ENCODE measurements around the gene NTRK3. TPM values are rescaled to one million over a fixed set of nuclear protein-coding genes. Genes with fewer than 3 reads are reported as not detected.

Gene NTRK3
- total and polyA plus RNA-seq, 2 donors (not counting 3 experiments of a cell fraction or from before 2014, with no cell fraction given) = not detected

DNA sequence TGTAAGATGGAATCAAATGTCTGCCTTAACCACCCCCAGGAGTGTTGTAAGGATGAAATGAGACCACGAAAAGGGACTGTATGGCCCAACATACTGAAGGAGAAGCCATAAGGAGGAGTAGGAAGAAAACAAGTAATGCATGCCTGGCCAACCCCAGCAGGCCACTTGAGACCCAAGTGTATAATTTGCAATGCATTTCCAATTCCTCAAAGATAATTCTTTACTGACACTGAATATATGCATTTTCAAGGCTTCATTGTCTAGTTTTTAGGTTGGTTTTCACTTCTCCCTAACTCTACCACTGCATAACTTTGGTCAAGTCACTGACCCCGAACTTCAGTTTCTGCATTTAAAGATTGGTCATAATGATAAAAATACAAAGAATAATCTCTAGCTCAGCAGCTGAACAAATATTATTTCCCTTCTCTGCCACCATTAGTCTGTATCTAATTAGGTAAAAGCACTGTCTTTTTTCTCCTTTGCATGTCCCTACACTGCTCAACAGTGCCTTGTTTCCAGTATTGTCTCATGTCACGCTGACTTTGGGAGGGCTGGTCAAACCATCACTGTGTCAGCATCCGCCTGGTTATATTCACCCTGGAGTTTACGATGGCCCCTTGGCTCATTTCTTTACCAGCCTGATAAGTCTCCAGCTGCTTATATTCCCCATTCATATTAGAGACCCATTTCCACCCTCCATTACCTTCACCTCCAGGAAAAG, 378.6 kb downstream of the NTRK3 start:
- dilution Hi-C loops (cut with MboI; ENCODE audit: extremely low pct_ligation_motif_present, low sequenced_read_pairs) = no loop called here
- ChIA-PET POLR2A (no interaction called here), CTCF (no interaction called here)
- Histone ChIP-seq H3K9me3 (replicated peaks; ENCODE audit: control insufficient read depth, insufficient read depth, low read length) (peaks cover 2% of the 10 kb centered on the region), H3K79me2 (ENCODE audit: control insufficient read depth, insufficient read depth, low read length) (no peaks in the 10 kb centered on the region), H3K27me3 (ENCODE audit: control insufficient read depth in 2 of 2, insufficient read depth in 2 of 2, low read length in 2 of 2) (no peaks in the 10 kb centered on the region), H3K4me2 (ENCODE audit: insufficient read depth, low read length) (no peak overlapping the region), H4K20me1 (replicated peaks; ENCODE audit: control insufficient read depth, extremely low read depth, insufficient read depth, low read length) (no peaks in the 10 kb centered on the region), H2AFZ (ENCODE audit: low read depth, low read length) (no peak overlapping the region), H3K36me3 (ENCODE audit: control insufficient read depth in 2 of 2, extremely low read depth in 1 of 2, insufficient read depth in 2 of 2, low read length in 2 of 2) (no peaks in the 10 kb centered on the region), H3K9ac (replicated peaks; ENCODE audit: extremely low read depth, insufficient read depth, low read length) (no peak overlapping the region), H3K9me1 (replicated peaks; ENCODE audit: control insufficient read depth, extremely low read depth, insufficient read depth, low read length) (no peaks in the 10 kb centered on the region), H3K4me1 (ENCODE audit: control insufficient read depth, extremely low read depth, insufficient read depth, low read length) (no peaks in the 10 kb centered on the region), H3K27ac (ENCODE audit: insufficient read depth, low read depth, low read length) (no peak overlapping the region), H3K4me3 (replicated peaks in 1 of 3; ENCODE audit: insufficient read depth in 1 of 3, low read depth in 1 of 3, low read length in 3 of 3) (no peak overlapping the region)
- FAIRE-seq (no peak), DNase-seq (ENCODE audit: low read depth, low spot score) (no peak)
- BruUV-seq (replicated peaks) = no TSS peak
- intact Hi-C loops (cut with micrococcal nuclease) = no loop called here
- TF ChIP-seq POLR2AphosphoS5 (IDR thresholded peaks at IDR 0.05; ENCODE audit: insufficient read depth, low read depth, low read length) = no peak
- TF ChIP-seq POLR2A (IDR thresholded peaks at IDR 0.05; ENCODE audit: low read depth, low read length) = no peak
- TF ChIP-seq, protein P1, sequence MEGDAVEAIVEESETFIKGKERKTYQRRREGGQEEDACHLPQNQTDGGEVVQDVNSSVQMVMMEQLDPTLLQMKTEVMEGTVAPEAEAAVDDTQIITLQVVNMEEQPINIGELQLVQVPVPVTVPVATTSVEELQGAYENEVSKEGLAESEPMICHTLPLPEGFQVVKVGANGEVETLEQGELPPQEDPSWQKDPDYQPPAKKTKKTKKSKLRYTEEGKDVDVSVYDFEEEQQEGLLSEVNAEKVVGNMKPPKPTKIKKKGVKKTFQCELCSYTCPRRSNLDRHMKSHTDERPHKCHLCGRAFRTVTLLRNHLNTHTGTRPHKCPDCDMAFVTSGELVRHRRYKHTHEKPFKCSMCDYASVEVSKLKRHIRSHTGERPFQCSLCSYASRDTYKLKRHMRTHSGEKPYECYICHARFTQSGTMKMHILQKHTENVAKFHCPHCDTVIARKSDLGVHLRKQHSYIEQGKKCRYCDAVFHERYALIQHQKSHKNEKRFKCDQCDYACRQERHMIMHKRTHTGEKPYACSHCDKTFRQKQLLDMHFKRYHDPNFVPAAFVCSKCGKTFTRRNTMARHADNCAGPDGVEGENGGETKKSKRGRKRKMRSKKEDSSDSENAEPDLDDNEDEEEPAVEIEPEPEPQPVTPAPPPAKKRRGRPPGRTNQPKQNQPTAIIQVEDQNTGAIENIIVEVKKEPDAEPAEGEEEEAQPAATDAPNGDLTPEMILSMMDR (IDR thresholded peaks at IDR 0.05; ENCODE audit: extremely low read depth in 1 of 2, insufficient read depth in 1 of 2, low read depth in 1 of 2, low read length in 2 of 2) = no peak
- TF ChIP-seq FOS (IDR thresholded peaks at IDR 0.05; ENCODE audit: borderline replicate concordance, insufficient read depth, low read length) = no peak
- TF ChIP-seq EZH2 (IDR thresholded peaks at IDR 0.05; ENCODE audit: borderline replicate concordance, low read depth, low read length, severe bottlenecking) = no peak
- no peak for TF ChIP-seq MYC (IDR thresholded peaks at IDR 0.05; ENCODE audit: low read depth, low read length)
- TF ChIP-seq GATA2 (IDR thresholded peaks at IDR 0.05; ENCODE audit: insufficient read depth, insufficient read length, low read depth, low read length) = no peak
- TF ChIP-seq, protein P2, sequence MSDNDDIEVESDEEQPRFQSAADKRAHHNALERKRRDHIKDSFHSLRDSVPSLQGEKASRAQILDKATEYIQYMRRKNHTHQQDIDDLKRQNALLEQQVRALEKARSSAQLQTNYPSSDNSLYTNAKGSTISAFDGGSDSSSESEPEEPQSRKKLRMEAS (IDR thresholded peaks at IDR 0.05; ENCODE audit: insufficient read depth, insufficient read length) = no peak
- TF ChIP-seq JUN (IDR thresholded peaks at IDR 0.05; ENCODE audit: borderline replicate concordance, insufficient read depth, insufficient read length, low read depth) = no peak

Data from endothelial cell of umbilical vein (primary cell).